Measurements from ENCODE around the gene PRPF31.
A peak's percentile ranks its signal among the peaks of the same experiment; 100 is the strongest.

Gene PRPF31

DNA sequence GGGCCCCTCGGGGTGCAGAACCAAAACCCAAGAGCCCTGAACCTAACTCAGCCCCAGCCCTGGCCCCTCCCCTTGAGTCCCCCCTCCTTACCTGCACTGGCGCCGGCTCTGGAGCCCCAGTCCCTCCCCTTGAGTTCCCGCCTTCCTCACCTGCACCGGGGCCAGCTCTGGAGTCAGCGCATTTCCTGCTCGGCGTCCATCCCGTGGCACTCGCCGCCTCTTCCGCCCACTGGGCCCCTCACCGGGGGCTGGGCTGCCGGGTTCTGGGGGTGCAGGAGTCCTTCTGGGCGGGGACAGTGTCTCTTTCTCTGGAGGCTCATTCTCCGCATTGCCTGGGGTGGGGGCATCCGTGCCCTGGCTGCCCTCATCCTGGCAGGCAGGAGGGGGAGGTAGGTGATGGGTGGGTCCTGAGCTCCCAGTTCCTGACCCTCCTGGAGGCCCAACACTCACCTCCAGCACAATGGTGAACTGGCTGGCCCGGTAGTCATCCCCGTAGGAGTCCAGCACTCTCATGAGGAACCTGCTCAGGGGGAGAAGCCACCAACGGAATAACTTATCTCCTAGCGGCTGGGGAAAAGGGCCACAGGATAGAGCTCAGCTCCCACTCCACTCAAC is 7.6 kb upstream of the PRPF31 start:
- DNase-seq, result no peak

DNA sequence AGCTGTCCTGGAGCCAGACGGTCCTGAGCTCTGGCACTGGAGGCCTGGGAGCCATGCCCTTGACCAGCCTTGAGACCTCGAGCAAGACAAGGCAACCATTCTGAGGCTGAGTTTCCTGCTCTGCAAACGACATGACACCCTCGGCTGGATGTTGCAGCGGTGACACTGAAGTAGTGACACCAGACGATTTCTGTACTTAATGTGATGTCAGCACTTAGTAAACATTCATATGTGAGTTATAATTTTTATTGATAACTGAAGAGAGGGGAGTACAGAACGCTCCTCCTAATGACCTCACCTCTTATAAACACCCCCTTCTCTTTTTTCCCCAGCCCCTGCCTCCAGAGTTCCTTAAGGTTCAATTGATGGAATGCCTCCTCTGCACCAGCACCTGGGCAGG is 7.1 kb upstream of the PRPF31 start:
- DNase-seq, result no peak

DNA sequence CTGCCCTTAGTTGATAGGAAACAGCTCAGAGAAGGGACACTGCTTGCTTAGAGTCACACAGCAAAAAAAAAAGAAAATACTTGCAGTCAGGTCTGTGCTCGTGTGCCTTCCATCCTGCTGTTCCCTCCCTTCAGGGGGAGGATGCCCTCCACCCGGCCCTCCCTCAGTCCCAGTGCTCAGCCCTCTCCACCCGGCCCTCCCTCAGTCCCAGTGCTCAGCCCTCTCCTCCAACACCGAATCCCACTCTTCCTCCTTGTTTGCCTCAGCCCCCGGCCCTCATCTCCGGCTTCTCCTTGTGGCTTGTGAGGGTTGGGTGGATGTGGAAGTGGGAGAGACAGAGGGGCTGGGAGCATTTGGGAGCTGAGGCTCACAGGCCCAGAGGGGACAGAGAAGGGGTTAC is 5.9 kb upstream of the PRPF31 start:
- no peak for DNase-seq

DNA sequence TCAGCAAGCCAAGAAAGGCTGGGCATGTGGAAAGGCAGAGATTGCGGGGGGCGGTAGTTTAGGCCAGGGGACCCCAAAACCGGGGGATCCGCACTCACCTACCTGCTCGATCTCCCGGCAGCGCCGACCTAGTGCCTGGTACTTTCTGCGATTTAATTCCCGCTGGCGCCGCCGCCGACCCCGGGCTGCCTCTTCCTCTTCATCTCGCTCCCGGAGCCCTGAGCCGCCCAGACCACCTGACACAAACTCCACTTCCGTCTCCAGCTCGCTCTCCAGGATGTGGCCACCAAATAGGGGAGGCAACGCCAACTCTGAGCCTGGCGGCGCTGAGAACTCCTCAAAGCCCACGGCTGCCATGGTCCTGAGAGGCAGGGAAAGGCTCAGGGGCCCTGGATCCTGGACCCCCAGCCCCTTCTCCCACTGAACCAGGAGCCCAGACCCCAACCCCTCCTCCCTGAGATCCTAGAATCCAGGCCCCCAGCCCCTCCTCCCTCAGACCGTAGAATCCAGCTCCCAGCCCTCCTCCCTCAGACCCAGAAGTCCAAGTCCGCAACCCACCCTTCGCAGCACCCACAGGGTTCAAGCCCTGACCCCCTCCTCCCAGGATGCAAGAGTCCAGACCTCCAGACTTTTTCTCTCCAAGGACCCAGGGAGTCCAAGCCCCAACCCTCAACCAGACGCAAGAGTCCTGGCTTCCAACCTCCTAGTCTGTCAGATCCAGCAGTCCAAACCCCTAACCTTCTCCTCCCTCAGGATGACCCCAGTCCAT is 1.0 kb upstream of the PRPF31 start:
- DNase-seq, result no peak

DNA sequence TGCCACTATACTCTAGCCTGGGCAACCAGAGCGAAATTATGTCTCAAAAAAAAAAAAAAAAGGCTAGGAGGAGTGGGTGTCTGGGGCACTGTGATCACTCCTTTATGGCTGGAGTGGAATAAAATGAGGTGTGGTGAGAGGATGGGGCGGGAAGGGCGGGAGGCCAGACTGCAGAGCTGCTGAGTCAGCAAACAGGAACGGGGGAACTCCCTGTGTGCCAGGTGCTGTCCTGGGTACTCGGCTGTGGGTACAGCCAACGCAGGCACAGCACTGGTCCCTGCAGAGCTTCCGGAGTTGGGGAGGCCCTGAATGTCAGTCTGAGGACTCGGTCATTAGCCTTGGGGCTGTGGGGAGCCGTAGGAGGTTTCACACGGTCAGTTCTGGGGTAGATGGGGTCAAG is 5.7 kb downstream of the PRPF31 start:
- DNase-seq, result no peak

DNA sequence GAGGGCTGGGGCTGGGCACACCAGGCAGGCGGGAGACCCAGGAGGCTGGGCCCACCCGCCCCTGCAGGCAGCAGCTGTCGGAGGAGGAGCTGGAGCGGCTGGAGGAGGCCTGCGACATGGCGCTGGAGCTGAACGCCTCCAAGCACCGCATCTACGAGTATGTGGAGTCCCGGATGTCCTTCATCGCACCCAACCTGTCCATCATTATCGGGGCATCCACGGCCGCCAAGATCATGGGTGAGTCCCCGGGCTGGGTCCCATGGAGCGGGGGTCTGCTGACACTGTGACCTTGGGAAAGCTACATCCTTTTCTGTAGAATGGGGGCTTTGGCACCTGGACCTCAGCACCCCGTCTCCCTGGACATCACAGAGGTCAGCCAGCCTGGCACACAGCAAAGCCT is 8.1 kb downstream of the PRPF31 start:
- no peak for DNase-seq

DNA sequence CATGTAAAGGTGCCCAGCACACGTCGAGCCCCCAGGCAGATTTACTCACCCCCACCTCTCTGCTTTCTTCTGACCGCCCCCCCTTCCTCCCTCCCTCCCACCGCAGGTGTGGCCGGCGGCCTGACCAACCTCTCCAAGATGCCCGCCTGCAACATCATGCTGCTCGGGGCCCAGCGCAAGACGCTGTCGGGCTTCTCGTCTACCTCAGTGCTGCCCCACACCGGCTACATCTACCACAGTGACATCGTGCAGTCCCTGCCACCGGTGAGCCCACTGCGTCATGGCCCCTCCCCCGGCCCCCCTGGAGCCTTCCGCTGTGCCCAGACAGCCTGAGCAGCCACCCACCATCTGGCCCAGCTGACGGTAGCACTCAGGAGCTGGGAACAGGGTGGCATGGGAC is 8.8 kb downstream of the PRPF31 start:
- DNase-seq, result no peak

DNA sequence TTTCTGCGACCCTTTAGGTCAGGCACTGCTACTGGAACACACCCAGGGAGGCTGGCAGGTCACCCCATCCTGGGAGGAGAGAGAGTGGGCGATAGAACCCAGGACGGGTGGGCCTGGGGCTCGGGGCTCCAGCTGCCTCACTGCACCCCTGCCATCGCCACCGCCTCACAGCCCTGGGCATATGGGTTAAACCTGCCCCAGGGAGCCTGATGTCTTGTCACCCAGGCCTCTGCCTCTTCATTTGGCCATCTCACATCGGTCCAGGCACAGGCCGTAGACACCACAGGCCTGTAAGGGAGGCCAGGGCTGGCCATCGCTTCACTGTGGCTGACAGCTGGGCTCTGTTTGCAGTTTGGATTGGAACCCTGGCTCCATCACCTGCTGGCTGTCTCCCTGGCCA is 10.2 kb downstream of the PRPF31 start:
- no peak for DNase-seq

DNA sequence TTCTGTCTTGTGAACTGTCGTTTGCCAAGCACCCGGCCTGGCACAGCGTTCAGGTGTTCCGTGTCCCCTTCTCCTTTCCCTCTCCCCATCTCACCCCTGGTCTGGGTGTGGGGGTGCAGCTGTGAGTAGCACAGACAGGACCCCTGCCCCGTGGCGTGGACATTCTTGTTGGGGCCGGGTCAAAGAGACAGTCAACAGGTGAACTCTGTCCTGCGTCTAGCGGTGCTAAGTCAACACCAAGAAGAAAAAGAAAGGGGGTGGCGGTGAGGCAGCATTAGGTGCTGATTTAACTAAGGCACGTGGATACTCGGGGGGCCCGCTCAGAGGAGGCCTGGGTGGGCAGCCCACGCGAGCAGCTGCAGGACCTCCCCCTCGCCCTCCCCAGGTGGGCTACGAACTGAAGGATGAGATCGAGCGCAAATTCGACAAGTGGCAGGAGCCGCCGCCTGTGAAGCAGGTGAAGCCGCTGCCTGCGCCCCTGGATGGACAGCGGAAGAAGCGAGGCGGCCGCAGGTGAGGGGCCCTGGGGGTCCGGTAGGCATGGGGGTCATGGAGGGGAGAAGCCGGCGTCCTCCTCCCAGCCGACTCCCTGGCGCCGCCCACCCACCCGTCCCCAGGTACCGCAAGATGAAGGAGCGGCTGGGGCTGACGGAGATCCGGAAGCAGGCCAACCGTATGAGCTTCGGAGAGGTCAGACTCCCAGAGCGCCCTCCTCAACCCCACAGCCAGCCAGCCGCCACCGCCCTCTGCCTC is 12.3 kb downstream of the PRPF31 start:
- DNase-seq, result no peak

DNA sequence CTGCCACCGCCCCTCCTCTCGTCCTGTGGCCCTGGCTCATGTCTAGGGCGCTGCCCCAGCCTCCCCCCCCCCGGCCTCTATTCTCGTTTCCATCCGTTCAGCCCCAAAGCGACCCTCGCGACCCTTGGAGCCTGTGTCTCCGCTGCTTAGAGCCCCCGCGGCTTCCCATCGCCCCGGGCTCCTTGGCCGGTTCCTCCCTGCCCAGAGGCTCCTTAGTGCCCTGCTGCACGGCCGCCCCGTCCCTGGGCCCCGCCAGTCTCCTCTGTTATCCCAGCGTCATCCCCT is 12.8 kb downstream of the PRPF31 start:
- no peak for DNase-seq

DNA sequence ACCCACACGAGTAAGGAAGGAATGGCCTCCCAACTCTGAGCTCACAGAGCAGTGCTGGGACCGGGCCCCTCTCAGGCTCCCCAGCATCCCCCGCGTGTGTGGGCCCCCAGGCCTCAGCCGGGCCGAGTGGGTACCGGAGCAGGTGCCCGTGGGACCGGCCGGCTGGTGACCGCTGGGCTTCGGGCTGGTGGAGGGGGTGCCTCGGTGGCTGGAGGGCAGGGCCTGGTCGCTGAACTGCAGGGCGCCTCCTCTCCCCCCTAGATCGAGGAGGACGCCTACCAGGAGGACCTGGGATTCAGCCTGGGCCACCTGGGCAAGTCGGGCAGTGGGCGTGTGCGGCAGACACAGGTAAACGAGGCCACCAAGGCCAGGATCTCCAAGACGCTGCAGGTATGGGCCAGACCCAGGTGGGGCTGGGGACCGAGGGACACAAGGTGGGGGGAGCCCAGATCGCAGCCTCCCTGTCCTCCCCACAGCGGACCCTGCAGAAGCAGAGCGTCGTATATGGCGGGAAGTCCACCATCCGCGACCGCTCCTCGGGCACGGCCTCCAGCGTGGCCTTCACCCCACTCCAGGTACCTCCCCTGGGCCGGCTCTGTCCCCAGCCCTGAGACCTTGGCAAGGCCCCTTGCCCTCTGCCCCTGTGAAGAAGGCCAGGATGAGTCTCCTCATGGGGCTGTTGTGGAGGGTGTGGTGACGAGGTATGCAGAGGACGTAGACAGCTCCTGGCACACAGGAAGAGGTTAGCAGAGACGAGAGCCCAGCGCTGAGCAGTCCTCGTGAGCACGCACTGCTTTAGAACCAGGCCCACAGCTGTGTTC is 13.5 kb downstream of the PRPF31 start:
- no peak for DNase-seq

DNA sequence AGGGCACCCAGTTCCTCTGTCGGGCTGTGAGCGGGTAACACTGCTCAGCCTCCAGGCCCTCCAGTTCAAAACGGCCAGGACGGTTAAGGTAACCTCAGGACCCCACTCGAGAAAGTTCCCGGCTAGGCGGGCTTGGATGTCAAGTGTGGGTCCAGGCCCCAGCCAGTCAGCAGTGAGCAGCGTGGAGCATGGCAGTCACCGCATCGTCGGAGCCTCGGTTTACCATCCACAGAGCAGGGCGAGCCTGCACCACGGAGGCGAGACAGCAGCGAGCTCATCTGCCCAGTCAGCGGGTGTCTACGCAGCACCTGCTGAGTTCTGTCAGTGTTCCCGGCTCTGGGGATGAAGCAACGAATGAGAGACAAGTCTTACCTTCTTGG is 14.1 kb downstream of the PRPF31 start:
- DNase-seq, result no peak

DNA sequence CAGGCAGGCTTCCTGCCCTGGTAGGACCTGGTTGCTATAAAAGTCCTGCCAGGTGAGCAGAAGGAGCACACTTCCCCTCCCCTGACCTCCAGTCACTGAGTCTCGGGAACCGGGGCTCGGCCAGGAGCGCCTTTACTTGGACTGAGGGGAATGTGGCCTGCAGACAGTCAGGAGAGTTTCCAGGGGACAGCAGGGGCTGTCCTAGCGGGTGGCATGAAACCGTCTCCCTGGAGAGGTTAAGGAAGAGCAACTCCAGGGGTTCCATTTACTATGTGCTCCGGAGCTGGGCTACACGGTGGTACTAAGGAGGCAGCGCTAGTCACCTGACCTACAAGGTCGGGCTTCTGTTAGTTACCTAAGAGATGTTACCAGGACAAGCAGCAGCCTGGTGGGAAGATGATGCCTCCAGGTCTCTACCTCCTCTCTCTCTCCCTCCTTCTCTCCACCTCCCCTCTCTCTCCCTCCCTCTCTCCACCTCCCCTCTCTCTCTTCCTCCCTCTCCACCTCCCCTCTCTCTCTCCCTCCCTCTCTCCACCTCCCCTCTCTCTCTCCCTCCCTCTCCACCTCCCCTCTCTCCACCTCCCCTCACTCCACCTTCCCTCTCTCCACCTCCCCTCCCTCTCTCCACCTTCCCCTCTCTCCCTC is 17.9 kb downstream of the PRPF31 start:
- no peak for DNase-seq

DNA sequence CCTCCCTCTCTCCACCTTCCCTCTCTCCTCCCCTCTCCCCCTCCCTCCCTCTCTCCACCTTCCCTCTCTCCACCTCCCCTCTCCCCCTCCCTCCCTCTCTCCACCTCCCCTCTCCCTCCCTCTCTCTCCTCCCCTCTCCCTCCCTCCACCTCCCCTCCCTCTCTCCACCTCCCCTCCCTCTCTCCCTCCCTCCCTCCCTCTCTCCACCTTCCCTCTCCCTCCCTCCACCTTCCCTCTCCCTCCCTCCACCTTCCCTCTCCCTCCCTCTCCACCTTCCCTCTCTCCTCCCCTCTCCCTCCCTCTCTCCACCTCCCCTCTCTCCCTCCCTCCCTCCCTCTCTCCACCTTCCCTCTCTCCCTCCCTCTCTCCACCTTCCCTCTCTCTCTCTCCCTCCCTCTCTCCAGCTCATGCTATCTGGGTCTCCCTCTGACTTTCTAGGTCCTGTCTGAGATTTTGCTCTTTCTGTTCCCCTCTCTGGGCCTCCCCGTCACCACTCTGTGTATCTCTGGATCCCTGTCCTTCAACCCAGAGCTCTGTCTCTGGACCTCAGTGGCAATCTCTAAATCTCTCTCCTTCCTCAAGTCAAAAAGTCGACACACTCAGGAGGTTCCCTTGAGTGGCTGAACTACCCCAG is 18.5 kb downstream of the PRPF31 start:
- DNase-seq, result no peak

DNA sequence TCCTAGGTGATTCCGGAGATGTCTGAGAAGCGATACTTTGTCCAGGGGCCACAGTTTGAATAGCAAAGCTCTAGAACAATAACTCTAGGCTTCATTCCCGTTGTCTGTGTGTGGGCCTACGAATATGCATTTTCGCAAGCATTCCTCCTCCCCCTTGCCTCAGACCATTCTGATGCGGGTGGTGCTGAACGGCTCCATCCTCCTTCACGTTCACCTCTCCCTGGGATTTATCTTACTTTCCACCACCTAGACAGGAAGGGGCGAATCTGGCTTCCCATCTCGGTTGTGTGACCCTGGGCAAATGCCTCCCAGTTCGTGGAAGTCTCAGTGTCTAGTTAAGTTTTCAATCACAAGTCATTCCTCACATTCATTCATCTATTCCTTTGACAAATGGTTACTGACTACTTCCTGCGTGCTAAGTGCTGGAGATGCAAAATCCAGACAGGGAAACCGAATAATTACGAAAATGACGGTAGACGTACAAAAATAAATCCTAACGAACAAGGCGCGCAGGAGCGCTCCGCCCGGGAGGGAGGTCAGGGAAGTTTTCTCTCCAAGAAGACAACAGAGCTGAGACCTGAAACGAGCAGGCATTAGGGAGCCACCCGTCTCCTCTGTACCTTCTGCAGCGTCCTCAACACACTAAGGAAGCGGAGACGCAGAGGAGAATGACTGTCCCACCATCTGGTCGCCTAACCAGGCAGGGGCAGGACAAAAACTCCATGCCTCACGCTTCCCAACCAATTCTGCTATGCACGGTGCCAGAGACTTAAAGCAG is 20.7 kb downstream of the PRPF31 start:
- DNase-seq, result no peak

DNA sequence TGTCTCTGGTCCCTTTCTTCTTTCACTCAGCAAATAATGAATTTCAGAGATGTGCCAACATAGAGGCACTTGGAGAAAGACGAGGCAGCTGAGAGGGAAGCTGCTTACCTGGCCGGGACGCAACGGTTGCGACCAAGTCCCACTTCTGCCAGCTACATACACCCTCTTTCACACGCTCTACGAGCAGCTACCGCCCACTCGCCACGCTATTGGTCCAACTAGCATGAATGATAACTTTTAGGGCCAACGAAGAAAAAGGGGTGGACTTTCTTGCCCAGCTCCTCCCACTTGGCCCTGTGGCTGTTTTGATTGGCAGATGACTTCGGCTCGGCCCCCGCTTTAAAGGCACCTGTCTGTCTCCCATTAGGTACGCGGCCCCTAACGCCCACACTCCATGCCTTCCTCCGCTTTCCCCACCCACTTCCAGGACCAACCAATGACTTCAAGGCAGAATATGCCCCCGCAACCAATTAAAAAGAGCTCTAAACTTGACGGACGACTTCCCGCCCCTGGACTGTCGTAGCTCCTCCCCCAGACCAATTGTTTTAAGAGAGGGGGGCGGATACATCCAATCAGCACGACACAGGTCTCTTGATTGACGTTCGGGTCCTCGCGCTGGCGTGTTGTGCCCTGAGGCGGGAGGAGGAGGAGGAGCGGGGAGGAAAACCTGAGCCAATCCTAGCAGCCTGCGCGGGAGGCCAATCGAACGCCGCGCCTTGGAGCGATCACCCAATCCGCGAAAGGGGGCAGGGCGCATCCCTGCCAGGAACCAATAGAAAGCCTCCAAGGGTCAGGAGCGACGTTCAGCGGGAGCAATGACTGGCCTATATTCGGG is 21.5 kb downstream of the PRPF31 start:
- peak; percentile 89 for DNase-seq

DNA sequence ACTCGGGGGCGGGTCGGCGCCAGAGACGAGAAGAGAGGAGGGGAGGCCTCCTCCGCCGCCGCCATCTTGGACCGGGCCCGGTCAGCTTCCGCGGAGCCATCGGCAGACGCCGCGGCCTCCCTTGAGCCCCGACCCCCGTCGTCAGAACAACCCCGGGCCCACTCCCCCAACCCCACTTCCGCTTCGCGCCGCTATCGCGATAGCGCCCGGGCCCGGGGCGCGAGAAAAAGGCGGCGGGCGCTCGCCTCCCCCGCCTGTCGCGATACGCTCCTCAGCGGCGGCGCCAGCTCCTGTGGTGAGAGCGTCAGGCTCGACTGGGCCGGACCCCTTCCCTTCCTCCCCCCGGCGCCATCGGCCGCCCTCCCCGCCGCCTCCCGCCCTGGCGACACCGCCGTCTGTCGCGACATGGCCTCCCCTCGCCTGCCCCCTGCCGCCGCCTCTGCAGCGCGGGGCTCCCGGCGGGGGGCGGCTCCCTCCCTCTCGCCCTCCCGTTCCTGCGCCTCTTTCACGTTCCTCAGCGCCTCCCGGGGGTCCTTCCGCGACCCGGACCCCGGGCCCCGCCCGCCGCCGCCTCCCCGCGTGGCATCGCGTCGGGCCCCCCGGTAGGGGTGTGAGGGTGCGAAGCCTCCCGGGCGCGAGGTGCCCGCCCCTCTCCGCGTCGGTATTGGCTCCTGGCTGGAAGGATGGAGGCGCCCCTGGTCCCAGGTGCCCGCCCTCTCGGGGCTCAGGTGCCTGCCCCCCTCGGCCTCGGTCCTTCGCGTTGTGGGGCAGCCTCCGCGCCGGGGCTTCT is 22.3 kb downstream of the PRPF31 start, which contains the start of gene CNOT3:
Gene CNOT3, plus strand, starts transcription at position 64 of the 790 bp plus-strand sequence. CDS start 5,217 bp downstream, outside the sequence.
- peak; percentile 98 for DNase-seq

DNA sequence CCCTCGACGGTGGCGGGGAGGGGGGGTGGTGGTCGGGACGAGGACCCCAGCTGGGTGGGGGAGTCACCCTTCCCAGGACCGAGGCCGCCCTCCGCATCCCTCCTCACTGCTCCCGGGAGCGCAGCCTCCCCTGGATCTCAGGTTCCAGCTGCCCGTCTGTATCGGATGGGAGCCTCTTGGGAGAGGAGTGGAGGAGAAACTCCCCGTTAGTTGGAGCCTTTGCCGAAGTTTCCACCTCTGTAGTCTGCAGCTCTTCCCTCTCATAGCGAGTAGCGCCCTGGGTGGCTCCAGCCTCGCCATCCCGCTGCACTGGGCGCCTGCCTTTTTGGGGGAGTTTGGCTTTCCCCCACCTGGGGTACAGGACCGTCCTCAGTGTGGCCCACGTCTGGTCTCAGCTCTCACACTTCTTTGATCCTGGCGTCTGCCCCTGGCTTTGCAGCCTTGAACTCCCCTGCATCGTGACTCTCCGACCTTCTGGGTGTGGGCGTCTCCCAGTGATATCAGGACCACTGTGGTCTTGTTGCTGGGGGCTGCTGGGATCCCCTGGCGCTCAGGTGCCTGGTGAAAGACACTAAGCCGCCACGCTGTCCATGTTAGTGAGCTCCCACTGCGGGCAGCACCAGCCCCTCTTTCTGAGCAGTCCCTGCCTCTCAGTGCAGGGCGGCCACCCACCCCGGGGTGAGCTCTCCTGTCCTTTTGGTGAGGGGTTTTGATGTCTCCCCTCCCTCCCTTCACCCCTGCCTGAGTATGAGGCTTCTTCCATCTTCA is 23.1 kb downstream of the PRPF31 start:
- no peak for DNase-seq

DNA sequence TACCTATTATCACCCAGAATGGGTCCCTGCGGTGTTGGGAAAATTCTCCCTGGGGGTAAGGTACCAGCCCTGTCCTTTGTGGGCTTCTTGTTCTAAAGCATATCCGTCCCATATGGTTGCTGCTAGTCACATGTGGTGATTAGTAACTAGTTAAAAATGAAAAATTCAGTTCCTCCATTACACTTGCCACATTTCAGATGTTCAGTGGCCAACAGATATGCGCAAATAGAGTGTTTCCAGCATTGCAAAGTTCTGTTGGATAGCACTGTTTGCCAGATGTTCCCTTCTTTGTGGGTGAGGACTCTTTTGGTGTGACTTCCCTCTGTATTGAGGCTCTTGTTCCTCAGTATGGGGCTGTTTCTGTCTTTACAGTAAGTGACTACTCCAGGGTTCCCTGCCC is 25.8 kb downstream of the PRPF31 start:
- no peak for DNase-seq

Data from 8988T (cell line).